GM19043 (cell line): ENCODE measurements around the gene LAPTM5.

Experiments used
- ATAC-seq: cut with Tn5 transposase; IDR thresholded peaks from one replicate; pipeline ENCODE4 v1.9.1; 2021; ENCODE audit warnings: low read depth; ENCODE audit not compliant: unreplicated experiment

The LAPTM5 gene

GRCh38 chr1:30745156-30745833 lies 12.3 kb downstream of the LAPTM5 start:
- ATAC-seq: no peak

- no peak for ATAC-seq
These were observed 13.4 kb downstream of the LAPTM5 start for GRCh38 chr1:30744060-30744756.

- no peak for ATAC-seq
These were observed 14.0 kb downstream of the LAPTM5 start for GRCh38 chr1:30743584-30744059.

- no peak for ATAC-seq
These were observed 14.5 kb downstream of the LAPTM5 start for GRCh38 chr1:30742963-30743559.

GRCh38 chr1:30742300-30742962 lies 15.1 kb downstream of the LAPTM5 start:
- ATAC-seq: no peak

GRCh38 chr1:30741239-30741894 lies 16.2 kb downstream of the LAPTM5 start:
- ATAC-seq: no peak

GRCh38 chr1:30740251-30741238 lies 17.0 kb downstream of the LAPTM5 start:
- no peak for ATAC-seq

GRCh38 chr1:30739601-30740000 lies 18.0 kb downstream of the LAPTM5 start:
- ATAC-seq: no peak

GRCh38 chr1:30738715-30739559 lies 18.6 kb downstream of the LAPTM5 start:
- ATAC-seq: no peak

GRCh38 chr1:30738040-30738714 lies 19.4 kb downstream of the LAPTM5 start:
- no peak for ATAC-seq

GRCh38 chr1:30737357-30738039 lies 20.1 kb downstream of the LAPTM5 start:
- no peak for ATAC-seq

- ATAC-seq: no peak
These were observed 21.7 kb downstream of the LAPTM5 start for GRCh38 chr1:30735668-30736498.

- ATAC-seq: no peak
These were observed 22.4 kb downstream of the LAPTM5 start for GRCh38 chr1:30735124-30735523.

- no peak for ATAC-seq
These were observed 23.0 kb downstream of the LAPTM5 start for GRCh38 chr1:30734580-30734979.

GRCh38 chr1:30734106-30734505 lies 23.5 kb downstream of the LAPTM5 start:
- no peak for ATAC-seq

GRCh38 chr1:30733493-30733892 lies 24.1 kb downstream of the LAPTM5 start:
- no peak for ATAC-seq
